GM18520 (cell line): Measurements from ENCODE around the gene CLDN4.
A peak's percentile ranks its signal among the peaks of the same experiment; 100 is the strongest.
"Not testable (repeated sequence)": the region's sequence is repeated elsewhere in the genome, so short reads cannot be mapped to it uniquely, and the experiment has no call there.

Experiments
- ATAC-seq: cut with Tn5 transposase; IDR thresholded peaks from one replicate; pipeline ENCODE4 v1.9.1; 2021; ENCODE audit not compliant: unreplicated experiment

CLDN4 gene

DNA sequence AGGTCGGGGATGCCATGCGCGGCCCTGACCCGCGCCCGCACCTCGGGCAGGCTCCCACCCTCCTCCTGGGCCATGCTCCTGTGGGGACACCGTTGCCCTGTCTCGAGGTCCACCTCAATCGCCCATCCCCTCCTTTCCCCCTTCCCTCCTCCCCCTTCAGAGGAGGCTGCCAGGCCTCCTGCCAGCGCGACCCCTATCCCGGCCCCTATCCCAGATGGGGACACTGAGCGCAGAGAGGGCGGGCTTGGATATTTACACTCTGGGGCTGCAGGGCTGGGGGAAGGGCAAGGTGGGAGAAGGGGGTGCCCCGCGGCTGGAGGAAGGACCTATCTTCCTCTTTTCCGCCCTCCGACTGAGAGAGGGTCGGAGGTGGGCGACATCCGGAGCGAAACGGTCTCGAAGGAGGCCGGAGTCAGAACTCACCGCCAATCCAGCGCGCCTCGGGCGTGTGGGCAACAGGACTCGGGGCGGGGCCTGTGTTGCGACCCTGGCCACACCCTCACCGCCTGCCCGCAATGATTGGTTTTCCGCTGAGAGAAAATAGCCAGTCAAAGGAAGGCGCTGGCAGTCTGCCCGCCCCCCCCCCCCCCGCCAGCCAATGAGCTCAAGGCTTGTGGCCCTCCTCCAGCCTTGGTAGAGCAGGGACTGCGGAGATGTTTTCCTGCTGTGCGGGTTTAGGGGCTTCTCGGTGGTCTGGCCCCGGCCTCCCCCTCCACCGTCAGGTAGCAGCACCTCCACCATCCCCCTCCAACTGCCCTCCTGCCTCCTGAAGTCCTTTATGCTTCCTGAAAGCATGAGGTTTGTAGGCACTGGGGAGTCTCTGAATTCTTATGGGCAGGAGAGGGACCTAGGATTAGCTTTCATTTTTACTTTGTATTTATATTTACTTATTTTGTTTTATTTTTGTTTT lies 11.5 kb downstream of the CLDN4 start, which contains the start of gene METTL27:
TSS of gene METTL27 (minus strand) at position 450 of the 910 bp plus-strand sequence. CDS start at position 74, 376 bp downstream.
- peak; percentile 73 for ATAC-seq

DNA sequence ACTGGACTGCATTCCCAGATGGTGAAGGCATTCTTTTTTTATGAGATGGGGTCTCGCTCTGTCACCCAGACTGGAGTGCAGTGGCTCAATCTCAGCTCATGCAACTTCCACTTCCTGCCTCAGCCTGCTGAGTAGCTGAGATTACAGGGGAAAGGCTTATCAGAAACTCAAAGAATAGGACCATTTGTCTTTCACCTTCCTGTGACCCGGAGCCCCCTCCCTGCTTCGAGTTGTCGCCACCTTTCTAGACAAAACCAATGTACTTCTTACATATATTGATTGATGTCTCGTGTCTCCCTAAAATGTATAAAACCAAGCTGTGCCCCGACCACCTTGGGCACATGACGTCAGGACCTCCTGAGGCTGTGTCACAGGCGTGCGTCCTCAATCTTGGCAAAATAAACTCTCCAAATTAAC lies 13.3 kb downstream of the CLDN4 start:
- ATAC-seq = no peak

DNA sequence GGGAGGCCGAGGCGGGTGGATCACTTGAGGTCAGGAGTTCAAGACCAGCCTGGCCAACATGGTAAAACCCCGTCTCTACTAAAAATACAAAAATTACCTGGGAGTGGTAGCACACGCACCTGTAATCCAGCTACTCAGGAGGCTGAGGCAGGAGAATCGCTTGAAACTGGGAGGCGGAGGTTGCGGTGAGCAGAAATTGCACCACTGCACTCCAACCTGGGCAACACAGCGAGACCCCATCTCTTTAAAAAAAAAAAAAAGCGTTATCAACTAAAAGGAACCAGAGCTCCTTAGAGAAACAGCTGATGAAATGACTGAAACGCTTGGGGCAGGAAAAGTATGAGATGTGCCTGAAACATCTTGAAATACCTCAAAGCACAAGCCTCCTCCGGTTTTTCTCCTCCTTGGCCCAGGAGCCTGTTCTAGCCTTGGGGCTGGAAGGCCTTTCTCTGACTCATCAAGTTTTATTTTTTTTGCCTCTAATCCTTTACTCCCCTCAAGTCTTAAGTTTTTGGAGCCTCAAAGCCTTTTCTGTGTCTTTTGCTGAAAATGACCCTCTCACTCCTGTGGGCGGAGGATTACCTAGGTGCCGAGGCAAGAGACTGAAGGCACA lies 14.2 kb downstream of the CLDN4 start:
- no peak for ATAC-seq

DNA sequence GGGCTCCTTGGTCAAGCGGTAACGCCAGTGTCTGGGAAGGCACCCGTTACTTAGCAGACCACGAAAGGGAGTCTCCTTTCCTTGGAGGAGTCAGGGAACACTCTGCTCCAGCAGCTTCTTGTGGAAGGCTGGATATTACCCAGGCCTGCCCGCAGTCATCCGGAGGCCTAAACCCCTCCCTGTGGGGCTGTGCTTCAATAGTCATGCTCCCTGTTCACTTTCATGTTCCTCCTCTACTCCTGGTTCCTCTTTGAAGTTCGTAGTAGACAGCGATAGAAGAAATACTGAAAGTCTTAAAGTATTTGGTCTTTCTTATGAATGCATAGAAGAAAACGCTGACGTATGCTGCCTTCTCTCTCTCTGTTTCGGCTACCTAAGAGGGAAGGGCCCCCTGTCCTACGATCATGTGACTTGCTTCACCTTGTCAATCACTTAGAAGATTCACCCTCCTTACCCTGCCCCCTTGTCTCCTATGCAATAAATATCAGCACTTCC lies 15.0 kb downstream of the CLDN4 start:
- ATAC-seq = not testable (repeated sequence)

DNA sequence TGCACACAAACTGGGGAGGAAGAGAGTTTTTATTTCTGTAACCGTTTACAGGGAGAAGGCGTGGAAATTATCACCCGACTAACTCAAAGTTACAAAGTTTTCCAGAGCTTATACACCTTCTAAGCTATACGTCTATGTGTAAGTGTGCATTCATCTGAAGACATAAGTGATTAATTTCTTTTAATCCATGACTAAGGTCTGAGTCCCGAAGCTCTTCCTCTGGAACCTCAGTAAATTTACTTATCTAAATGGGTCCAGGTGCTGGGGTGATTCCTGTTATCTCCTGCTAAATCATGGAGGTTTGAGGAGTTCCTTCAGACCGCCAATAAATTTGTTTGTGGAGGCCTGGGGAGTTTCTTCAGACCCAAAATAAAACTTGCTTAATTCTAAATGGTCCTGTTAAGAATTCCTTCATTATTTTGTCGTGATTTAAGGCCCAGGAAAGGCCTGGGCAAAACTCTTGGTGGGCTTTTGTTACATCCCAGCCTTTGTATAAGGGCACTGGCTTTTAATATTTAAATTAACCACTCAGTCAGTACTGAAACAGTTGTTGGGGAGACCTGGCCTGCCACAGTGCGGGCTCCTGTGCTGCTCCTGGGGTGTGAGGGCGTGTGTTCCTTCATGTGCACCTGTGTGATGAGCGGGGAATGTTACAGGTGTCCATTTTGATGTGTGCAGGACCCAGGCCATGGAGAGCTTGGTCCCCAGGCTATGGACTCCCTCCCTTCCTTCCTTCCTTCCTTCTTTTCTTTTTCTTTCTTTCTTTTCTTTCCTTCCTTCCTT lies 17.3 kb downstream of the CLDN4 start:
- no peak for ATAC-seq

DNA sequence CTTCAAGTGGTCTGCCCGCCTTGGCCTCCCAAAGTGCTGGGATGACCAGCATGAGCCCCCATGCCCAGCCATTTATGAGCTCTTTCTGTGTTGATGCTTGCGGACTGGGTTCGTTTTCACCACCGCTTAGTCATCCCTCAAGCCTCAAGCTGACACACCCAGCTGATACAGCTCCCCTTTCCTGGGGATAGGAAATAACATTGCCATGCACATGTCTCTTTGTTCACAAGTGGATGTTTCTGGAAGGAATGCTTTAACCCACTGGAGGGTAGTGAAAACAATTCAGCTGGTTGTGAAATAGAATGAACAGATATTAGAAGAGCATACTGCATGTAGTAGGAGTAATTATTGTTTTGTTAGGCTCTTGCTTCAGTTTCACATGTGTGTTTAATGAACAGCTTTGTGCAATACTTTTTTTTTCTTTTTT lies 20.0 kb downstream of the CLDN4 start:
- no peak for ATAC-seq

DNA sequence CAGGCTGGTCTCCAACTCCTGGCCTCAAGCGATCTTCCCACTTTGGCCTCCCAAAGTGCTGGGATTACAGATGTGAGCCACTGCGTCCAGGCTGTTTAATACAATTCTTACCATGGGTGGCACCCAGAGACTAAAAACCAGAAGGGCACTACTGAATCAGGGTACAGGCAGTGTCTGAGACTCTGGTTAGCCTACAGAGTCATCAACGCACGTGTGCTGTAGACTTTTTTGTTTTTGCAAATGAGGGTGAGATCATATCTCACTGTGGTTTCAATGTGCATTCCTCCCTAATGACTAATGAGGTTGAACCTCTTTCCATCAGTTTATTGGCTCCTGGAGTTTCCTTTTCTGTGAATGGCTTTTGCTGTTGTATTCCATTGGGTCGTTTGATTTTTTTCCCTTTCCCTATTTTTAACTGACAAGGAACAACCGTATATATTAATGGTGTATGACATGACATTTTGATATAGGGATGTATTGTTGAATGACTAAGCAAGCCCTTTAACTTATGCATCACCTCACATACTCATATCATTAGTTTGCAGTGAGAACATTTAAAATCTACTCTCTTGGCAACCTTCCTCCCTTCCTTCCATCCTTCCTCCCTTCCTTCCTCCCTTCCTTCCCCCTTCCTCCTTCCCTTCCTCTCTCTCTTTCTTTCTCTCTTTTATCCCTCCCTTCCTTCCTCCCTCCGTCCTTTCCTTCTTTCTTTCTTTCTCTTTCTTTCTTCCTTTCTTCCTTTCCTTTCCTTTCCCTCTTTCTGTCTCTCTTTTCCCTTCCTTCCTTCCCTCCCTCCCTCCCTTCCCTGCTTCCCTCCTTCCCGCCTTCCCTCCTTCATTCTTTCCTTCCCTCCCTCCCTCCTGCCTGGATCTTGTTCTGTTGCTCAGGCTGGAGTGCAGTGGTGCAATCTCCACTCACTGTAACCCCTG lies 20.9 kb downstream of the CLDN4 start:
- peak; percentile 92 for ATAC-seq

DNA sequence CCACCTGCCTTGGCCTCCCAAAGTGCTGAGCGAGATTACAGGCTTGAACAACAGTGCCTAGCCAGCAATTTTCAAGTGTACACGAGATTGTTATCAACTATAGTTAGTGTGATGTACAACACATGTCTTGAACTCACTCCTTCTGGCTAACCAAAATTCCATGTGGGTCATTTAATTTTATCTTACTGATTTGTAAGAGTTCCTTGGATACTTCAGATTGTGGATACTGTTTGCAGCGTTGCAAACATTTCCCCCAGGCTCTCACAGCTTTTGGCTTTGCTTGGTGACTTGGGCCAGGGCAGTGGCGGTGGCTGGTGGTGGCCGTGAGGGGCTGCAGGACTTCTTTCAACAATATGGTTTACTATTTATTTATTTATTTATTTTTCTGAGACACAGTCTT lies 21.7 kb downstream of the CLDN4 start:
- no peak for ATAC-seq

DNA sequence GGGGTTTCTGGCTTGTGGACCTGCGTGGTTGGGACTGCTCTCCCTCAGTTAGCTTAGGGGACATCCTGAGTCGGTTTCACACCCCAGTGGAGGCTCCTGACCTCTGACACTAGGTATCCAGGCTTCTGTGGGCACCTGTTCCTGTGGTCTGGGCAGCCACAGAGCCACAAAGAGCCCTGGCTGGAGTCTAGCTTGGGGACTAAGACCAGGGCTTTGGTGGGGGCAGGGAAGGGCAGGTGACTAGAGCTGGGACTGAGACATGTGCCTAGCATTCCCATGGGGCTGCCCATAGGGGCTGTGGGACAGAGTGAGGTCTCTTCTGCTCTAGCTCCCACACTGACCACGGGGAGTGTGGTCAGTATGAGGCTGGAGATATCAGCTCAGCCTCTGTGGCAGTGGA lies 26.1 kb downstream of the CLDN4 start:
- ATAC-seq = no peak

DNA sequence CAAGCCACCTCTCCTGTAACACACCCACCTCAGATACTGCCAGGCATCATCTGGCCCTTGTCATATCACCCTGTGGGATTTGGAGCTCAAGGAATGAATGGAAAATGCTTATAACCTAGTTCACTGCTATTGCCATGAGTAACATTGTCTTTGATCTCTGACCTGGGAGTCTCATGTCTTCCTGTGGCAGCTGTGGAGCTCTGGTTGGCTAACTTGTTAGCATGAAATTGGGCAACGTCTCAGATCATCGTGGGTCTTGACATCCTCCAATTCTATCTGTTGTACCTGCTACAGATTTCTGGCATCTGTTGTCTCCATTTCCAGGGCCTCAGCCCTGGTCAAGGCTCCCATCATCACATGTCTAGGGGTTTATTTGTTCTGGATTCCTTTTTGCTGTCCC lies 28.0 kb downstream of the CLDN4 start:
- ATAC-seq = no peak

DNA sequence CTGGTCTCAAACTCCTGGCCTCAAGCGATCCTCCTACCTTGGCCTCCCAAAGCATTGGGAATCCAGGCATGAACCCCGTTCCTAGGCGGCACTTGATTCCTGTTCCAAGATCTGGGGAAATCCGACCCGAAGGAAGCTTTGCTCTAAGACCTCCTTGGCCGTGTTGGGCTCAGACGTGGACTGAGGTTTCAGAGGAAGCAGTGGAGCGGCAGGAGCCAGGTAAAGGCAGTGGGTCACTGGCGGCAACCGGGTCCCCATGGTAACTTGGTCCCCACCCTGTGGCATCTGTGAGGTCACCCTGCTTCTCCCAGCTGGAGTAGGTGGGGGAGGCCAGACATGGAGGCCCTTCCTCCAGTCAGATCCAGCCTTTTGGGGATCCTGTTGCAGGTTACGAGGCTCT lies 30.1 kb downstream of the CLDN4 start, which contains the start of gene TMEM270:
TSS of gene TMEM270 (plus strand) at position 301 of the 400 bp plus-strand sequence. CDS start at position 337, 36 bp downstream.
- ATAC-seq = no peak

DNA sequence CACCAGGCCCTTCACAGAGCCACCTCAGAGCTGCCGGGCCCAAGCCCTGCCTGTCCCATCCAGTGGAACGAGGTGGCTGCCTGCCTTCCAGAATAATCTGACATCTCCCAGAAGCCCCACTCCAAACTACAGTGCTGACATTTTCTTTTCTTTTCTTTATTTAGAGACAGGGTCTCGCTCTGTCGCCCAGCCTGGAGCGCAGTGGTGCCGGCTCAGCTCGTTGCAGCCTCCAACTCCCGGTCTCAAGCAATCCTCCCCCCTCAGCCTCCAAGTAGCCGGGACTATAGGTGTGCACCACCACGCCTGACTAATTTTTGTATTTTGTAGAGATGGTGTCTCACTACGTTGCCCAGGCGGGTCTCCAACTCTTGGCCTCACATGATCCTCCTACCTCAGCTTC lies 30.5 kb downstream of the CLDN4 start:
- no peak for ATAC-seq

DNA sequence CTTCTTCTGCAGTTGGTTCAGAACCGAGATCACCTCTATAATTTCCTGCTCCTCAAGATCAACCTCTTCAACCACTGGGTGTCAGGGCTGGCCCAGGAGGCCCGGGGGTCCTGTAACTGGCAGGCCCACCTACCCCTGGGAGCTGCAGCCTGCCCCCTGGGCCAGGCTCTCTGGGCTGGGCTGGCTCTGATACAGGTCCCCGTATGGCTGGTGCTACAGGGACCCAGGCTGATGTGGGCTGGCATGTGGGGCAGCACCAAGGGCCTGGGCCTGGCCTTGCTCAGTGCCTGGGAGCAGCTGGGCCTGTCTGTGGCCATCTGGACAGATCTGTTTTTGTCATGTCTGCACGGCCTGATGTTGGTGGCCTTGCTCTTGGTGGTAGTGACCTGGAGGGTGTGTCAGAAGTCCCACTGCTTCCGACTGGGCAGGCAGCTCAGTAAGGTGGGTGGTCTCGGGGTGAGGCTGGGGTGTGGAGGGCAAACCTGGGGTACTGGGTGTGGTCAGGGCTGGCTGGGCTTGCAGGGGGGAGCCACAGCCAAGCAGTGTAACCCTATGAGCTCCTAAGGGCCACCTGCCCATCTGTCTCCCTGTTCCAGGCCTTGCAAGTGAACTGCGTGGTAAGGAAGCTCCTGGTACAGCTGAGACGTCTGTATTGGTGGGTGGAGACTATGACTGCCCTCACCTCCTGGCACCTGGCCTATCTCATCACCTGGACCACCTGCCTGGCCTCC lies 34.4 kb downstream of the CLDN4 start:
- ATAC-seq = no peak

DNA sequence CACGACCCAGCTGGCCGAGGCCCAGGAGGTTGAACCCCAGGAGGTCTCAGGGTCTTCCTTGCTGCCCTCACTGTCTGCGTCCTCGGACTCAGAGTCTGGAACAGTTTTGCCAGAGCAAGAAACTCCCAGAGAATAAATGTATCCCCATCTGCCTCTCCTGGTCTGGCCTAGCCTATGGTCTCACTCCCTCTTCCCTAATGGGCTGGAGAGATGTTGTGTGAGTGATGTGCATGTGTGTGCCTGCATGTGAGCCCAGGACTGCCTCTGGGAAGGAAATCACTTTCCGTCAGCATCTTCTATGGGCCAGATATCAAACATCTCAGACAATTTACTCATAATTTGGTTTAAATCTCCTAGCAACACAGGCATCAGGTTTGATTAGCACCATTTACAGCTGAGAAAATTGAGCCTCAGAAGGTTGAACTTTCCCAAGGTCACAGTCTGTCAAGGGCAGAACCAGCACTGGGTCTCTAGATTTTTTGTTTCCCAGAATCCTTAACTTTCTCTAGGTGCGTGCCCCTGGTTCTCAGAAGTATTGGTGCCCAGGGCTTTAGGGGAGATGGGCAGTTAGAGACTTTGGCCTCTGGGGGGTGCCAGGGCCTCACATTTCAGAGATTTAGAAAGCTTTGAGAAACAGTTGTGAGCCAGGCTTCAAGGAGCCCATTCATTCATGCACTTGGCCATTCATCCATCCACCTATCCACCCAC lies 35.1 kb downstream of the CLDN4 start:
- no peak for ATAC-seq

DNA sequence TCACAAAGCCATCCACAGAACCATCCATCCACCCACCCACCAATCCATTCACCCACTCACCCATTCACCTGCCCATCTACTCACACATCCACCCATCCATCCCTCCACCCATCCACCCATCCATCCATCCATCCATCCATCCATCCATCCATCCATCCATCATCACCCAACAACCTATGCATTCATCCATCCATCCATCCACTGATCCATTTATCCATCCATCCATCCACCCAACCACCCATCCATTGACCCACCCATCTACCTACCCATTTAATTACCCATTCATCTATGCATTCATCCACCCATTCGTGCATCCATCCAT lies 35.6 kb downstream of the CLDN4 start:
- ATAC-seq = no peak

DNA sequence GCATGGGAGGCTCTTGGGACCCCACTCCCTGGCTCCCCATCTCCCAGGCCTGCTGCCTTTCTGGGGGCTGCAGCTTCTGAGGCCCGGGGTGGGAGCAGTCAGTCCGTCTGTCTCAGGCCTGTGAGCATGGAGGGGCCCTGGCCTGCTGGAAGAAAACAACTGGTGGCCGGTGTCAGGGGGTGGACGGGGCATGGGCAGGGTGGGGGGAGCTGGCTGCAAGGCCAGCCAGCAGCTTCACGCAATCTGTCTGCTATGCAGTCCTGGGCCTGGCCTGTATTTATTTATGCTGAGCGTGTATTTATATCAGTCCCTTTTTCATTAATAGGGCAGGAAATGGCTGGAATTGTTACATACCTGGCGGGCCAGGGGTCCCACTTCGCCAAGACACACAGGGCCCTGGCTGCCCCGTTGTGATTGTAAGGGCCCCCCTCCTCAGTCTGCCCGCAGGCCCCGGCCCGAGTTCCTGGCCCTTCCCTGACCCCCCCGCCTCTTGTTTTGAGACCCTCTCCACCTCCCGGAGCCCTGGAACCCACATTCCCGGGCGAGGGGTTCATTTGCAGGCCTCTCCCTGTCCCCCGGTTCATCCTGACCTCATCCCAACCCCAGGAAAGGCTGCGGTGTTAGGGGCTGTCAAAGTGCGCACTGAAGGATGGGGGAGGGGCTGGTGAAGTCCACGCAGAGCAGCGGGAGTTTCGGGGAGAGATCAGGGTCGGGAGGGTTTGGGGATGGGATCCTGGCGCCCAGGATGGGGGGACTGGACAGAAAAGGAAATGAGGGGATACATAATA lies 38.4 kb downstream of the CLDN4 start:
- no peak for ATAC-seq

DNA sequence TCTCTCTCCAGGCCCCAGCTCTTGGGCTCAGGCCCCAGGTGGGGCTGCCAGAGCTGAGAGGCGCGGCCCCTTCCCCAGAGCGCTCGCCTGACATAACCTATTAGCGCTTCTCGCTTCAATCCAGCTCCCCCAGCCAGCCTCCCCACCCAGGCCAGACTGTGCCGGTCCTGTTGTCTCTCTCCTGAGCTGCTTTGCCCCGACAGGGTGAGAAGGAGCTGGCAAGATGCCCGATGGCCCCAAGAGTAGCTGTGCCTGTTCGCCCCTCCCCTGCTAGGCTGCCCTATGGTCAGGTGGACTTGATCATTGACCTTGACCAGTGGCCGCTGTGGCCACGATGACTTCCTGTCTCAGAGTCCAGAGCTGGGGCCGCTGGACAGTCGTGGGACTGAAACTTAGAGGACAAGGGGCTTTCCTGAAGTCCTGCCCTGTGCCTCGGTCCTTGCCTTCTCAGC lies 39.3 kb downstream of the CLDN4 start:
- no peak for ATAC-seq
